GM12875 (cell line): Measurements from ENCODE around the gene MASTL.
A peak's percentile ranks its signal among the peaks of the same experiment; 100 is the strongest.

Source experiments
- H3K4me3 ChIP-seq: one replicate; pipeline ENCODE4 v1.5.1; 2011; ENCODE audit warnings: low read depth, low read length, control low read depth
- CTCF ChIP-seq: IDR thresholded peaks from 2 replicates; pipeline ENCODE4 v1.5.1; 2011; ENCODE audit warnings: low read depth, mild to moderate bottlenecking, control low read depth, inconsistent platforms, low read length, moderate library complexity, borderline replicate concordance; ENCODE audit not compliant: insufficient read depth

Gene MASTL

DNA sequence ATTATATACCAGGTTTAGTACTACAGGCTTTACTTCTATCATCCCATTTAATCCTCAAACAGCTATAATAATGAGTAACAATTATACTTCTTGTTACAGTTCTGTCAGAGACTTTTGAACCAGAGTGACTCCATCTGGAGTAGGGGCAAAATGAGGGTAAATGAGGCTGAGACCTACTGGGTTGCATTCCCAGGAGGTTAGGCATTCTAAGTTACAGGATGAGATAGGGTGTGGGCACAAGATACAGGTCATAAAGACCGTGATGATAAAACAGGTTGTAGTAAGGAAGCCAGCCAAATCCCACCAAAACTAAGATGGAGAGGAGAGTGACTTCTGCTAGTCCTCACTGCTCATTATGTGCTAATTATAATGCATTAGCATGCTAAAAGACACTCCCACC, 4.9 kb upstream of the MASTL start:
- TF ChIP-seq CTCF, result no peak
- H3K4me3 ChIP-seq, result no peak overlapping the region

DNA sequence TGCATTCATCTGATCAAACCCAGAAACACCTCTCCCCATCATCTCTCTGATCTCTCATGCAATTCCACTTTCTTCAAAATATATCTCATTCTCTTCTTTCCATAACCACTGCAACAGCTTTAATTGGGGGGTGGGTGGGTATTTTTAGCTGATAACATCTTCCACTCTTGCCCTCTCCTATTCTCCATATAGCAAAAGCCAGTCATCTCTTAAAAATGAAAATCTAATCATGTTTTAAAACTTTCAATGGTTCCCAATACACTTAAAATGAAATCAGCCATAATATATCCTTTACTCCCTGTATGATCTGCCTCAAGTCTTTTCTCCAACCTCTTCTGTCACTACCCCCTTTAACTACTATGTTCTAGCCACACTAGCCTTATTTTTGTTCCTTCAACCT, 2.5 kb upstream of the MASTL start:
- peak overlapping the region; percentile 75 for H3K4me3 ChIP-seq
- no peak for TF ChIP-seq CTCF

DNA sequence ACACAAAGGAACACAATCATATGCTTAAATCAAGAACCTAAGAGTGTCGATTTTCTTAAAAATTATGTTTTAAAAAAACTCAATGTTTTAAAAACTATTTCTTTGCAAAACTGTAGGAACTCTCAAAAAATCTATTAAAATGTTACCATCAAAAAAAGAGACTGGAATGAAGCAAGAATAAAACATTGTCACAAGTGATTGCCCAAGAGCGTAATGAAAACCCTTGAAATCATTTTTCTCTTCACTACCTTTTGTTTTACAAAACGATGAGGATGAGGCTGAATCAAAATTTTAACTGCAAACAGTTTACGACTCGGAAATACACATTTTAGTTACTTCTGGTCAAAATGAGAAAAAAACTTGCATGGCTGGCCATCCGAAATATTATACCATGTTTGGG, 1.8 kb upstream of the MASTL start:
- no peak for TF ChIP-seq CTCF
- H3K4me3 ChIP-seq, result peak overlapping the region; percentile 75

DNA sequence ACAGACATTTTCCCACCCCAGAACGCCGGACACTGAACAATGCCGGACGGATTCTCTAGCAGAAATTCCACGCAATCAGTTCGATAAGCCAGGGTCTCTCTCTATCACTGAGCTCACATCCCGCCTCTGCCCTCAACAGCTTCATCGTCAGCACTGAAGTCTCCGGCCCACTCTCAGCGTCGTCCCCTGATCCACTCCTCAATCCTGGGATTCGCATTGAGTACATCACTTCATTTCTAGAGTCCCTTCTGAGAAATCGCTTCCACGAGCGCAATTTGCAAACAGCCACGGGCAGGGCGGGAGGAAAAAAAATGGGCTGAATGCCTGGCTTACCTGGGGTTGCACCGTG, 1.3 kb upstream of the MASTL start:
- no peak for TF ChIP-seq CTCF
- H3K4me3 ChIP-seq, result peak overlapping the region; percentile 75

GRCh38 chr10:27156566-27156965, 1.4 kb downstream of the MASTL start:
- H3K4me3 ChIP-seq, result peak overlapping the region; percentile 75

GRCh38 chr10:27157150-27157549, 2.0 kb downstream of the MASTL start:
- TF ChIP-seq CTCF, result no peak
- peak overlapping the region; percentile 75 for H3K4me3 ChIP-seq

DNA sequence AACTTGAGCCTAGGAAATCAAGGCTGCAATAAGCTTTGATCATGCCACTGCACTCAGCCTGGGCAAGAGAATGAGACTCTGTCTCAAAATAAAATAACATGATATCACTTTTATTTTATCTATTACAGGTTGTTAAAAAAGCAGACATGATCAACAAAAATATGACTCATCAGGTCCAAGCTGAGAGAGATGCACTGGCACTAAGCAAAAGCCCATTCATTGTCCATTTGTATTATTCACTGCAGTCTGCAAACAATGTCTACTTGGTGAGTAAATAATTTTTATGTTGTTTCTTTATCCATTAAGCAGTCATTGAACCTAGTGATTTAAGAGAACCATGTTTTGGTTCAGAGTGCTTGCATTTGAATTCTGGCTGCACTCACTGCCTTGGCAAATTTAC, 3.3 kb downstream of the MASTL start:
- no peak for TF ChIP-seq CTCF

GRCh38 chr10:27169849-27170248, 14.7 kb downstream of the MASTL start:
- no peak for TF ChIP-seq CTCF
- no peak overlapping the region for H3K4me3 ChIP-seq

More for the DNA sequence above, 3.3 kb downstream of the MASTL start:
- no peak overlapping the region for H3K4me3 ChIP-seq
